ENCODE data around the gene PRKRIP1. TPM values are rescaled to one million over a fixed set of nuclear protein-coding genes. Genes with fewer than 3 reads are reported as not detected.
"Not testable (repeated sequence)": the region's sequence is repeated elsewhere in the genome, so short reads cannot be mapped to it uniquely, and the experiment has no call there.

The PRKRIP1 gene, protein sequence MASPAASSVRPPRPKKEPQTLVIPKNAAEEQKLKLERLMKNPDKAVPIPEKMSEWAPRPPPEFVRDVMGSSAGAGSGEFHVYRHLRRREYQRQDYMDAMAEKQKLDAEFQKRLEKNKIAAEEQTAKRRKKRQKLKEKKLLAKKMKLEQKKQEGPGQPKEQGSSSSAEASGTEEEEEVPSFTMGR
- total RNA-seq (2022) (32.7 and 36.8 TPM in 2 replicates), Bru-seq, nascent RNA (percentile 81 among the genes with signal in this experiment), BruChase-seq, experiment 1, labeled RNA remaining after a 6-hour chase (percentile 75 among the genes with signal in this experiment), BruChase-seq, experiment 2, labeled RNA remaining after a 2-hour chase (percentile 83 among the genes with signal in this experiment)
- long read RNA-seq, transcript PRKRIP1-201 (6 exons, 2,159 nt): major isoform, 18 of 58 reads
- long read RNA-seq, transcript PRKRIP1-207 (9 exons, 1,625 nt): minor isoform, 10 of 58 reads
- long read RNA-seq, partial matches to known transcripts: 6 of 58 reads
- long read RNA-seq, other reads (novel, unspliced or antisense): 23 of 58 reads

DNA sequence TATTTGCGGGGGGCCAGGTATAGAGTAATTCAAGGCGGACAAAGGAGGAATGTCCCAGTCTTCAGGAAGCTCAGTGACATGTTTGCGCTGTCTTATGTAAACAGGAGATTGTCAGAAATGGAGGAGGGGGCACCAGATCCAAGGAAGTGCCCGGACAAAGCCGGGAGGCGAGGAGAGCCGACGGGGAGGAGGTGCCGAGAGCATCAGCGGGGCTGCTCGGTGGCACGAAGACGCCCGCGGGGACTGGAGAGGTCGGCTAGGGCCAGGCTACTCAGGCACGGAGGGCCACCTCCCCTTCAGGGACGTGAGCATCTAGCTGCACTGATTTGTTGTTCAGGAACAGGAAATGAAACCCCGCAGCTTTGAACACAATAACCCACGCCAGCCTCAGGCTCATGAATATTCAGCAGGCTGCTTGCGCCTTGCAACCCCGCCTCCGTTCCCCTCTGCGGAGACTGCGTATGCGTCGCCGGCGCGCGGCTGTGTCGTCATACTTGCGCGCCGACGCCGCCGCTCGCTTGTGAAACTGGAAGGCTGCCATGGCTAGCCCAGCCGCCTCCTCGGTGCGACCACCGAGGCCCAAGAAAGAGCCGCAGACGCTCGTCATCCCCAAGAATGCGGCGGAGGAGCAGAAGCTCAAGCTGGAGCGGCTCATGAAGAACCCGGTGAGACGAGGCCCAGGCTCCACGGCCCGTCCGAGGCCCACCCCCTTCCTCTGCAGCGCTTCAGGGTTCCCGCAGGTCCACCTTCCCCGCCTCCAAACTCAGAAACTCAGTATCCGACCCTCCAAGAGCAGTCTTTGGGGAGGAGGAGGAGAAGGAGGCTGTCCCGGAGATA, at the start of gene PRKRIP1:
Gene PRKRIP1 (plus strand): TSS at position 491 of the 837 bp plus-strand sequence. CDS start 49 bp downstream, at position 540.
- H3K9me3 Mint-ChIP-seq (ENCODE audit: unreplicated experiment): no peaks in the 10 kb centered on the region
- ChIA-PET CTCF (interaction anchor here (0.6 to 2.6 kb wide), 4 partner anchors 10 to 861 kb away, joined by 3 to 13 read pairs (median 6); no protein-coding TSS in a partner anchor), POLR2A (interaction anchor here (0.7 to 1.6 kb wide), 12 partner anchors 10 to 113 kb away, joined by 3 to 10 read pairs (median 4); no protein-coding TSS in a partner anchor)
- peaks cover 9% of the 10 kb centered on the region for H3K4me1 Mint-ChIP-seq (ENCODE audit: insufficient read depth, unreplicated experiment)
- no peaks in the 10 kb centered on the region for H3K27me3 Mint-ChIP-seq (ENCODE audit: insufficient read depth, unreplicated experiment)
- DNase-seq (ENCODE audit: unreplicated experiment): peak; percentile 90
- H3K4me3 Mint-ChIP-seq (ENCODE audit: unreplicated experiment): peak within 1 kb of the TSS; percentile 98
- TF ChIP-seq, protein P1, sequence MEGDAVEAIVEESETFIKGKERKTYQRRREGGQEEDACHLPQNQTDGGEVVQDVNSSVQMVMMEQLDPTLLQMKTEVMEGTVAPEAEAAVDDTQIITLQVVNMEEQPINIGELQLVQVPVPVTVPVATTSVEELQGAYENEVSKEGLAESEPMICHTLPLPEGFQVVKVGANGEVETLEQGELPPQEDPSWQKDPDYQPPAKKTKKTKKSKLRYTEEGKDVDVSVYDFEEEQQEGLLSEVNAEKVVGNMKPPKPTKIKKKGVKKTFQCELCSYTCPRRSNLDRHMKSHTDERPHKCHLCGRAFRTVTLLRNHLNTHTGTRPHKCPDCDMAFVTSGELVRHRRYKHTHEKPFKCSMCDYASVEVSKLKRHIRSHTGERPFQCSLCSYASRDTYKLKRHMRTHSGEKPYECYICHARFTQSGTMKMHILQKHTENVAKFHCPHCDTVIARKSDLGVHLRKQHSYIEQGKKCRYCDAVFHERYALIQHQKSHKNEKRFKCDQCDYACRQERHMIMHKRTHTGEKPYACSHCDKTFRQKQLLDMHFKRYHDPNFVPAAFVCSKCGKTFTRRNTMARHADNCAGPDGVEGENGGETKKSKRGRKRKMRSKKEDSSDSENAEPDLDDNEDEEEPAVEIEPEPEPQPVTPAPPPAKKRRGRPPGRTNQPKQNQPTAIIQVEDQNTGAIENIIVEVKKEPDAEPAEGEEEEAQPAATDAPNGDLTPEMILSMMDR (IDR thresholded peaks at IDR 0.05; ENCODE audit: unreplicated experiment): no peak
- H3K36me3 Mint-ChIP-seq (ENCODE audit: insufficient read depth, unreplicated experiment): peaks cover 51% of the 10 kb centered on the region
- BruUV-seq (replicated peaks): no TSS peak
- intact Hi-C loops (cut with micrococcal nuclease): no loop called here
- H3K27ac Mint-ChIP-seq (ENCODE audit: low read depth, unreplicated experiment): peak within 1 kb of the TSS; percentile 98

DNA sequence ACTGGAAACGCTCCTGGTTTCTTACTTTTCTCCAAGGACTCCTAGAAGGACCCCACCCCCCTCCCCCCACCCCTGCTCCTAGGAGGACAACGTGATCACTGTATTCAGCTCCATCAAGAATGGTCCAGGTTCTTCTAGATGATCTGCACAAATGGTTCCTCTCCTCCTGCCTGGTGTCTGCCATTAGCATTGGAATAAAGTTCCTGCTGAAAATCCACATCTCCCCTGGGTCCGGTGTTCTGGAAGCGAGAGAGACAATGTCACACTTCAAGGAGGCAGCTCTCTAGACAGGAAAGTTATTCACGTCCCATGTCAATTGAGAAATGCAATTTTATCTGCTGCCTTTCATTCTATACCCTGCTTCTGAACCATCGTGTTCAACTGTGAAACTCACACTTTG, 49.2 kb upstream of the PRKRIP1 start:
- H3K4me3 Mint-ChIP-seq (ENCODE audit: unreplicated experiment); H3K27ac Mint-ChIP-seq (ENCODE audit: low read depth, unreplicated experiment); H3K36me3 Mint-ChIP-seq (ENCODE audit: insufficient read depth, unreplicated experiment); intact Hi-C loops (cut with micrococcal nuclease); DNase-seq (ENCODE audit: unreplicated experiment); BruUV-seq (replicated peaks); H3K9me3 Mint-ChIP-seq (ENCODE audit: unreplicated experiment); CTCF ChIA-PET; H3K4me1 Mint-ChIP-seq (ENCODE audit: insufficient read depth, unreplicated experiment); H3K27me3 Mint-ChIP-seq (ENCODE audit: insufficient read depth, unreplicated experiment); POLR2A ChIA-PET: not testable (repeated sequence)

DNA sequence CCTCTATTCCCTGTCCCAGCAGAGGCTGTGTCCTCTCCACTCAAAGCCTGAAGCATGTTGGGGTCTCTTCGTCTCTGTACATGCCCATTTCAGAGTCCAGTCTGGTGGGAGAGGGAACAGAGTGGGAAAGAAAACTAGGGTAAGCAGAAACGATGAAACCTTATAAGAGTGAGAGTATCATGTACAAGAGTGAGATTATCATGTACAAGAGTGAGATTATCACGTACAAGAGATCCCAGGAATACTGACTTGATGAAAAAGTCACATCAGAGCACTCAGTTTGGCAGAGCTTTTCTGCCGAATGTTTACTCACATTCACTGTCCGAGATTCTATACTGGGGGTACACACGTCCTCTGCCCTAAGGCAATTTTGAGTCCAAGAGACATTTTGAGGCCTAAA, 39.8 kb upstream of the PRKRIP1 start, which contains the start of gene SPDYE6:
Gene SPDYE6 (minus strand): TSS at position 101 of the 400 bp plus-strand sequence. CDS start 421 bp downstream, outside the sequence.
- CTCF ChIA-PET: not testable (repeated sequence)

DNA sequence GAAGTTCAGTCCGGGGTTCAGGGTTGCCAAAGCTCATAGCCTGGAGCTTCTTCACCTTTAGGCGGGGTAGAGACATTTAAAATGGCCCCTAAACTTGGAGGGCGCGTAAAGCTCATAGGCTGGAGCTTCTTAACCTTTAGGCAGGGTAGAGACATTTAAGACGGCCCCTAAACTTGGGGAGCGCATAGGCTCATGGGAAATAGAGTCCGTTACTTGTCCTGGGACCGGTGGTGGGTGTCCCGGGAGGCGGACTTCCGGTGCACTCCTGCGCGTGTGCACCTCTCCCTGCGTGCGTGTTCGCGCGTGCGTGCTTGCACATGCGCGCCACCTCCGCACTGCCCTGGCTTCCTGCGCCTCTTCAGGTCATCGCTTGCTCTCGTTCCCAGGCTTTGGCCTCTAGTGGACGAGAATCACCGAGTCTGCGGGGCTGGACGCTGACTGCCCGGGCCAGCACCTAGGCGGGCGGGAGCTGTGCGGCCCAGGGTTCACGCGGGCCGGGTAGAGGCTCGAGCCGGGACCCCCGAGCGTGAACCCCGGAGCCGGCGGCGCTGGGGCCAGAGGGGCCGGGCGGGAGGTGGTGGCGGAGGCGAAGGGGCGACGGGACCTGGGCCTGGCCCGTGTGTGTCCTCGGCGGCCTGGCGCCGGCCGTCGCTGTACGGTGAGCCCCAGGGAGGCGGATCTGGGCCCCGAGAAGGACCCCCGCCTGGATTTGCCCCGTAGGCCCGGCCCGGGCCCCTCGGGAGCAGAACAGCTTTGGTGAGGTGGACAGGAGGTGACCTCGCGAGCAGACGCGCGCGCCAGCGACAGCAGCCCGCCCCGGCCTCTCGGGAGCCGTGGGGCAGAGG, 32.4 kb upstream of the PRKRIP1 start:
- peak overlapping the region; percentile 87 for H3K27ac Mint-ChIP-seq (ENCODE audit: low read depth, unreplicated experiment)
- peaks cover 17% of the 10 kb centered on the region for H3K36me3 Mint-ChIP-seq (ENCODE audit: insufficient read depth, unreplicated experiment)
- H3K4me3 Mint-ChIP-seq (ENCODE audit: unreplicated experiment): peak overlapping the region; percentile 84
- H3K27me3 Mint-ChIP-seq (ENCODE audit: insufficient read depth, unreplicated experiment); H3K4me1 Mint-ChIP-seq (ENCODE audit: insufficient read depth, unreplicated experiment); BruUV-seq (replicated peaks); intact Hi-C loops (cut with micrococcal nuclease); CTCF ChIA-PET; H3K9me3 Mint-ChIP-seq (ENCODE audit: unreplicated experiment): not testable (repeated sequence)
- peak; percentile 99 for DNase-seq (ENCODE audit: unreplicated experiment)
- POLR2A ChIA-PET: interaction anchor here (0.6 to 1.2 kb wide), 6 partner anchors 24 to 1146 kb away, joined by 3 to 7 read pairs (median 4); partner anchors contain the start of genes PLOD3, PRKRIP1 and ZNHIT1

More for the DNA sequence above, 39.8 kb upstream of the PRKRIP1 start, which contains the start of gene SPDYE6:
- H3K36me3 Mint-ChIP-seq (ENCODE audit: insufficient read depth, unreplicated experiment); H3K27ac Mint-ChIP-seq (ENCODE audit: low read depth, unreplicated experiment); BruUV-seq (replicated peaks); H3K4me1 Mint-ChIP-seq (ENCODE audit: insufficient read depth, unreplicated experiment); H3K27me3 Mint-ChIP-seq (ENCODE audit: insufficient read depth, unreplicated experiment); H3K9me3 Mint-ChIP-seq (ENCODE audit: unreplicated experiment); intact Hi-C loops (cut with micrococcal nuclease); H3K4me3 Mint-ChIP-seq (ENCODE audit: unreplicated experiment); POLR2A ChIA-PET; DNase-seq (ENCODE audit: unreplicated experiment): not testable (repeated sequence)

DNA sequence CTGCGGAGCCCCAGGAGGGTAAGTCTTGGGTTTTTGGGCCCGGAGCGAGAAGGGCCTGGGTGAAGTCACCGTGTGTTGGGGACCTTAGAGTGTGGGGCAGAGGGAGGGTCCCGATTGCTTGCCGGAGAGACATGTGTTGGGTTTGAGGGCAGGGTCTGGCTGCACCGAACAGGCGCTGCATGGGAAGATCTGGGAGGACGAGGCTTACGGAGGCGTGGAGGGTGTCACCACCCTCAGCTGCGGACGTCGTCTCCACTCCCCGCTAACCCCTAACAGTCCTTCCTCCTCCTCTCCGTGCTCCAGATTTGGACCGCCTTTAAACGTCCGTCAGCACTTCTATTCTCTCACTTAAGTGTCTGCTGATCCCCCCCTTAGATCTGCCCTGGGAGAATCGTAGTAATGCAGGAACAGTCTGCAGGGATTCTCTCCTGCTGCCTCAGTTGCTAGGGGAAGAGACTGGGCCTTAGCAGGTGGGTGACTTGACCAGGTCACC, 31.7 kb upstream of the PRKRIP1 start:
- POLR2A ChIA-PET; BruUV-seq (replicated peaks); DNase-seq (ENCODE audit: unreplicated experiment); H3K27me3 Mint-ChIP-seq (ENCODE audit: insufficient read depth, unreplicated experiment); CTCF ChIA-PET; intact Hi-C loops (cut with micrococcal nuclease); H3K9me3 Mint-ChIP-seq (ENCODE audit: unreplicated experiment); H3K4me1 Mint-ChIP-seq (ENCODE audit: insufficient read depth, unreplicated experiment): not testable (repeated sequence)
- Mint-ChIP-seq H3K27ac (ENCODE audit: low read depth, unreplicated experiment) (peak overlapping the region; percentile 87), H3K36me3 (ENCODE audit: insufficient read depth, unreplicated experiment) (peaks cover 17% of the 10 kb centered on the region), H3K4me3 (ENCODE audit: unreplicated experiment) (peak overlapping the region; percentile 84)

DNA sequence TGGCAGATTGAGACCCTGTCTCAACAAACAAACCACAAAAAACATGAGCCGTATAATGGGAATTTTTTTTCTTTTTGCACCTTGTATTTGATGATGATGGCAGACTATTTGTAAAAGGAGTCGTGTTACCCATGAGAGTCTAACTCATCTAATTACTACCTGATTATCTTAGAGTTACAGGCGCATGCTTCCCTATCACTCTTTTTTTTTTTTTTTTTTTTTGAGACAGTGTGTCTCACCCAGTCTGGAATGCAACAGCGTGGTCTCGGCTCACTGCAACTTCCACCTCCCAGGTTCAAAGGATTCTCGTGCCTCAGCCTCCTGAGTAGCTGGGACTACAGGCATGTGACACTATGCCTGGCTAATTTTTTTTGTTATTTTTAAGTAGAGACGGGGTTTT, 30.8 kb upstream of the PRKRIP1 start:
- BruUV-seq (replicated peaks); H3K27ac Mint-ChIP-seq (ENCODE audit: low read depth, unreplicated experiment); H3K4me1 Mint-ChIP-seq (ENCODE audit: insufficient read depth, unreplicated experiment); H3K9me3 Mint-ChIP-seq (ENCODE audit: unreplicated experiment); H3K27me3 Mint-ChIP-seq (ENCODE audit: insufficient read depth, unreplicated experiment); POLR2A ChIA-PET; DNase-seq (ENCODE audit: unreplicated experiment); CTCF ChIA-PET; intact Hi-C loops (cut with micrococcal nuclease): not testable (repeated sequence)
- Mint-ChIP-seq H3K4me3 (ENCODE audit: unreplicated experiment) (peak overlapping the region; percentile 84), H3K36me3 (ENCODE audit: insufficient read depth, unreplicated experiment) (peaks cover 17% of the 10 kb centered on the region)

DNA sequence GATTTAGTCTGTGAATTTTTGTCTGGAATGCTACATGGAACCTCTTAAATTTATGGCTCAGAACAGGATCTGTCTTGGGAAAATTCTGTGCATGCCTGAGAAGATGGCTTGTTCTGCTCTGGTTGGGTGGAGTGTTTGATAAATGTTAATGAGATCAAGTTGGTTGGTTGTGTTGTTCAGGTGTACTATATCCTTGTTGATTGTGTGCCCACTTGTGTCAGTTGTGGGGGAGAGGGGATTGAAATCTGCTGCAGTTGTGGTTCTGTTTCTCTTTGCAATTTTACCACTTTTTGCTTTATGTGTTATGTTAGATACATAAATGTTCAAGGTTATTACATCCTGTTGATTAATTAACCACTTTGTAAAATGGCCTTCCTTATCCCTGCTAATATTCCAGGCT, 26.1 kb upstream of the PRKRIP1 start:
- H3K4me3 Mint-ChIP-seq (ENCODE audit: unreplicated experiment); BruUV-seq (replicated peaks); intact Hi-C loops (cut with micrococcal nuclease): not testable (repeated sequence)

More for the DNA sequence above, 26.1 kb upstream of the PRKRIP1 start:
- DNase-seq (ENCODE audit: unreplicated experiment); POLR2A ChIA-PET; H3K27me3 Mint-ChIP-seq (ENCODE audit: insufficient read depth, unreplicated experiment); H3K27ac Mint-ChIP-seq (ENCODE audit: low read depth, unreplicated experiment); H3K4me1 Mint-ChIP-seq (ENCODE audit: insufficient read depth, unreplicated experiment); H3K9me3 Mint-ChIP-seq (ENCODE audit: unreplicated experiment): not testable (repeated sequence)
- CTCF ChIA-PET: interaction anchor here (0.9 kb wide), 1 partner anchor 21 kb away, joined by 3 read pairs; no protein-coding TSS in a partner anchor
- peaks cover 31% of the 10 kb centered on the region for H3K36me3 Mint-ChIP-seq (ENCODE audit: insufficient read depth, unreplicated experiment)
